ENCODE measurements around the gene RTL10.
"Not testable (repeated sequence)": the region's sequence is repeated elsewhere in the genome, so short reads cannot be mapped to it uniquely, and the experiment has no call there.

Gene RTL10

GRCh38 chr22:19840955-19841640 lies 13.6 kb downstream of the RTL10 start:
- H3K4me3 ChIP-seq (ENCODE audit: low read depth, low read length), result no peak overlapping the region
- no peak for DNase-seq (ENCODE audit: low read depth)
- TF ChIP-seq, protein P1, sequence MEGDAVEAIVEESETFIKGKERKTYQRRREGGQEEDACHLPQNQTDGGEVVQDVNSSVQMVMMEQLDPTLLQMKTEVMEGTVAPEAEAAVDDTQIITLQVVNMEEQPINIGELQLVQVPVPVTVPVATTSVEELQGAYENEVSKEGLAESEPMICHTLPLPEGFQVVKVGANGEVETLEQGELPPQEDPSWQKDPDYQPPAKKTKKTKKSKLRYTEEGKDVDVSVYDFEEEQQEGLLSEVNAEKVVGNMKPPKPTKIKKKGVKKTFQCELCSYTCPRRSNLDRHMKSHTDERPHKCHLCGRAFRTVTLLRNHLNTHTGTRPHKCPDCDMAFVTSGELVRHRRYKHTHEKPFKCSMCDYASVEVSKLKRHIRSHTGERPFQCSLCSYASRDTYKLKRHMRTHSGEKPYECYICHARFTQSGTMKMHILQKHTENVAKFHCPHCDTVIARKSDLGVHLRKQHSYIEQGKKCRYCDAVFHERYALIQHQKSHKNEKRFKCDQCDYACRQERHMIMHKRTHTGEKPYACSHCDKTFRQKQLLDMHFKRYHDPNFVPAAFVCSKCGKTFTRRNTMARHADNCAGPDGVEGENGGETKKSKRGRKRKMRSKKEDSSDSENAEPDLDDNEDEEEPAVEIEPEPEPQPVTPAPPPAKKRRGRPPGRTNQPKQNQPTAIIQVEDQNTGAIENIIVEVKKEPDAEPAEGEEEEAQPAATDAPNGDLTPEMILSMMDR (IDR thresholded peaks at IDR 0.05; ENCODE audit: low read depth, low read length, missing control alignments), result no peak

DNA sequence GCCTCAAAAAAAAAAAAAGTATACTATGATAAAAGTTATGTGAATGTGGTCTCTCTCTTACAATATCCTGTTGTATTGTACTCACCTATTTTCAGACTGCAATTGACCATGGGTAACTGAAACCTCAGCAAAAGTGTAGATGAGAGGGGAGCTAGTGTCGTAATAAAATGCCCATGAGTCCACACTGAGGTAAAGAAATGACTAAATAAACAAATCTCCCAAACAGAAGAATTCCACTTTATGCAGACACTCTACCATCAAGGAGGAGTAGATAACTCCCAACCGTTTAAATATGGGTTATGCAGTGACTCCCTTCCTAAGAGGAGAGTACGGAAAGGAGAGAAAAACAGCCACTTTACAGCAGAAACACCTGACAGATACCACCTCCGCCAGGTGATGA lies 14.6 kb downstream of the RTL10 start:
- no peak for DNase-seq (ENCODE audit: low read depth)
- no peak overlapping the region for H3K4me3 ChIP-seq (ENCODE audit: low read depth, low read length)
- TF ChIP-seq, protein P1 (IDR thresholded peaks at IDR 0.05; ENCODE audit: low read depth, low read length, missing control alignments), result no peak

GRCh38 chr22:19837915-19838314 lies 16.8 kb downstream of the RTL10 start:
- H3K4me3 ChIP-seq (ENCODE audit: low read depth, low read length), result no peak overlapping the region
- no peak for DNase-seq (ENCODE audit: low read depth)
- TF ChIP-seq, protein P1 (IDR thresholded peaks at IDR 0.05; ENCODE audit: low read depth, low read length, missing control alignments), result no peak

DNA sequence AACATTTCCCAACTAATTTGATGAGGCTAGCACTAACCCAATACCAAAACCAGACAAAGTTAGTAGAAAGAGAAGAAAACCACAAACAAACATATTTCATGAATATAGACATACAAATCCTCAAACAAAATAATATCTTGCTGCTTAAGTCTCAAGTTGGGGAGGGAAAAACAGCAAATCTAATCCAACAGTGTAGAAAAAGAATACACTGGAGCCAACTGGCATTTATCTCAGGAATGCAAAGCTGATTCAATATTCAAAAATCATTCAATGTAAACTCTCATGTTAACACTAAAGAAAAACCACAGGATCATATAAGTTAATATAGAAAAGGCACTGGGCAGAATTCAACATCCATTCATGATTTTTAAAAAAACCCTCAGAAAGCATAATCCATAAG lies 18.2 kb downstream of the RTL10 start:
- H3K4me3 ChIP-seq (ENCODE audit: low read depth, low read length), result no peak overlapping the region
- TF ChIP-seq, protein P1 (IDR thresholded peaks at IDR 0.05; ENCODE audit: low read depth, low read length, missing control alignments), result no peak
- no peak for DNase-seq (ENCODE audit: low read depth)

- no peak overlapping the region for H3K4me3 ChIP-seq (ENCODE audit: low read depth, low read length)
- TF ChIP-seq, protein P1 (IDR thresholded peaks at IDR 0.05; ENCODE audit: low read depth, low read length, missing control alignments), result no peak
- DNase-seq (ENCODE audit: low read depth), result no peak
These were observed 20.1 kb downstream of the RTL10 start for GRCh38 chr22:19834599-19834998.

- DNase-seq (ENCODE audit: low read depth); H3K4me3 ChIP-seq (ENCODE audit: low read depth, low read length): not testable (repeated sequence)
These were observed 21.3 kb downstream of the RTL10 start for GRCh38 chr22:19833327-19833726.

DNA sequence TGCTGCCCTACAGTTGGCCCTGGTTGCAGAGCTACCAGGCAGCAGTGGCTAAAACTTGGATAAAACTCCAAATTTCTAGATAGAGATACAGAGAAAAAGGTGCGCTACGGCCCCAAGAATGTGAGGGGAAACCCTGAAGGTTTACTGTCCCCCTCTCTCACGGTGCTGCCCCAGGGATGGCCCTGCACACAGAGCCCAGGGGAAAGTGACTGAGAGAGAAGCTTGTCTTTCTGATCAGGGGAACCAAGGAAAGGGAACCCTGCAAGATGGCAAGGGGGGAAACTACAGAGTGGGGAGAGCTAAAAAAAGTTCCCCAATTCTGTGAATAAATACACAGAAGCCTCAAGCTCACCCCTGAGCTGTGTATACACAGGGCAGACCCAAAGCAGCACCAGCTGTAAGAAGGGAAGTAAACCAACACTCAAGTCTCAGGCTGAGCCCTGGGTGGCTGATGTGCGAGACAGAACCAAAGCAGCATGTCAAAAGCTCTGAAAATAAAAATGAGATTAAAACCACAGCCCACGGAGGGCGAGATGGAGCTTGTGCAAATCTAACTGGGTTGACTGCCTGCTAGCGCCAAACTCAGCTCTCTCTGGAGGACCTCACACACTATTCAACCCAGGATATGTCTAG lies 22.1 kb downstream of the RTL10 start:
- DNase-seq (ENCODE audit: low read depth), result no peak
- TF ChIP-seq, protein P1 (IDR thresholded peaks at IDR 0.05; ENCODE audit: low read depth, low read length, missing control alignments), result no peak
- H3K4me3 ChIP-seq (ENCODE audit: low read depth, low read length), result no peak overlapping the region

GRCh38 chr22:19831979-19832378 lies 22.7 kb downstream of the RTL10 start:
- not testable (repeated sequence) for DNase-seq (ENCODE audit: low read depth); H3K4me3 ChIP-seq (ENCODE audit: low read depth, low read length)
